Measurements from ENCODE around the gene CNTN5.

CNTN5 gene

DNA sequence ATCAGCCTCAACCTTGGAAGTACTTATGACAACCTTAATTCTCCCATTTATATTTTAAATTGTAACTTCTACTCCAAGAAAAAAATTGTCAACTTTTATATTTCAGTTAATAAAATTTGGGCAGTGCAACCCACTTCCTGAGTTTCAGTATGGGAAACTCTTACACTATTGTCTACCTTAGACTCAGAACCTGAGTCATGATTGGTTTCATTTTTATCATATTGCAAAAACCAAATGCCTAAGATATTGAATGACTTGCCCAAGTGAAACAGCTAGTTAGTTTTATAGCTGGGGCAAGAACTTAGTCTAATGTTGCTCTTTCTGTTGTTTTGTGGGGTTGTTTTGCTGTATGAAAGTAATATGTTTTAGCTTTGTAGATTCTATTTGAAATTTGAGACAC lies 1332.3 kb downstream of the CNTN5 start:
- H3K9me3 Mint-ChIP-seq: no peaks in the 10 kb centered on the region
- no peaks in the 10 kb centered on the region for H3K4me1 Mint-ChIP-seq
- H3K4me3 Mint-ChIP-seq: no peak overlapping the region
- no peak overlapping the region for H3K27ac Mint-ChIP-seq
- no peaks in the 10 kb centered on the region for H3K27me3 Mint-ChIP-seq (ENCODE audit: low read depth)
- no peaks in the 10 kb centered on the region for H3K36me3 Mint-ChIP-seq (ENCODE audit: low read depth)
- TF ChIP-seq, protein P1, sequence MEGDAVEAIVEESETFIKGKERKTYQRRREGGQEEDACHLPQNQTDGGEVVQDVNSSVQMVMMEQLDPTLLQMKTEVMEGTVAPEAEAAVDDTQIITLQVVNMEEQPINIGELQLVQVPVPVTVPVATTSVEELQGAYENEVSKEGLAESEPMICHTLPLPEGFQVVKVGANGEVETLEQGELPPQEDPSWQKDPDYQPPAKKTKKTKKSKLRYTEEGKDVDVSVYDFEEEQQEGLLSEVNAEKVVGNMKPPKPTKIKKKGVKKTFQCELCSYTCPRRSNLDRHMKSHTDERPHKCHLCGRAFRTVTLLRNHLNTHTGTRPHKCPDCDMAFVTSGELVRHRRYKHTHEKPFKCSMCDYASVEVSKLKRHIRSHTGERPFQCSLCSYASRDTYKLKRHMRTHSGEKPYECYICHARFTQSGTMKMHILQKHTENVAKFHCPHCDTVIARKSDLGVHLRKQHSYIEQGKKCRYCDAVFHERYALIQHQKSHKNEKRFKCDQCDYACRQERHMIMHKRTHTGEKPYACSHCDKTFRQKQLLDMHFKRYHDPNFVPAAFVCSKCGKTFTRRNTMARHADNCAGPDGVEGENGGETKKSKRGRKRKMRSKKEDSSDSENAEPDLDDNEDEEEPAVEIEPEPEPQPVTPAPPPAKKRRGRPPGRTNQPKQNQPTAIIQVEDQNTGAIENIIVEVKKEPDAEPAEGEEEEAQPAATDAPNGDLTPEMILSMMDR (IDR thresholded peaks at IDR 0.05; ENCODE audit: unreplicated experiment in 3 of 3): no peak

DNA sequence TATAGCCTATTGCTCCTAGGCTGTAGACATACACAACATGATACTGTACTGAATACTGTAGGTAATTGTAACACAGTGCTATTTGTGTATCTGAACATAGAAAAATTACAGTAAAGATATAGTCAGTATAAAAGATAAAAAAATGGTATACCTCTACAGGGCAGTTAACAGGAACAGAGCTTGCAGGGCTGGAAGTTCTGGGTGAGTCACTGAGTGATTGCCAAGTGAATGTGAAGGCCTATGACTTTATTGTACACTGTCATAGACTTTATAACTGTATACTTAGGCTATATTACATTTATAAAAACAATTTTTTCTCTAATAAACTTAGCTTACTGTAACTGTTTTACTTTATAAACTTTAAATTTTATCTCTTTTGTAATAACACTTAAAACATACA lies 1334.0 kb downstream of the CNTN5 start:
- H3K27ac Mint-ChIP-seq: no peak overlapping the region
- no peaks in the 10 kb centered on the region for H3K36me3 Mint-ChIP-seq (ENCODE audit: low read depth)
- no peak overlapping the region for H3K4me3 Mint-ChIP-seq
- H3K4me1 Mint-ChIP-seq: no peaks in the 10 kb centered on the region
- TF ChIP-seq, protein P1 (IDR thresholded peaks at IDR 0.05; ENCODE audit: unreplicated experiment in 3 of 3): no peak
- H3K27me3 Mint-ChIP-seq (ENCODE audit: low read depth): no peaks in the 10 kb centered on the region
- H3K9me3 Mint-ChIP-seq: no peaks in the 10 kb centered on the region

DNA sequence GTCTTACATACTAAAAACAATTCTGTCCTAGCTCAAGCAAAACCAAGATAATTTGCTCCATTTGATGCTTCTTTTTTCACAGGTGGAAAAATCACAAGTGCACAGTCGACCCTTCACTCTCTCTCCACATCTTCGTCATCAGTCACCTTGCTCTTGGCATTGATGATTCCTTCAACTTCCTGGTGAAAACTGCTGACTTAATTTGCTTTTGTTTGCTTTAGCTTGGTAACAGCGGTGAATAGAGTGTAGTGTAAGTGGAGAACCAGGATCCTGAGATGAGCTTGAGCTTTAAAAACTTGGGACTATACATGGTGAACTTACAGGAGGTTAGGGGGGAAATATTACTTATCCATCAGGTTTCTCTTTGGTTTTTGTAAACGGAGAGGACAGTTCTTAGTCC lies 1335.3 kb downstream of the CNTN5 start:
- Mint-ChIP-seq H3K27me3 (ENCODE audit: low read depth) (no peaks in the 10 kb centered on the region), H3K4me3 (no peak overlapping the region), H3K4me1 (no peaks in the 10 kb centered on the region), H3K27ac (no peak overlapping the region), H3K36me3 (ENCODE audit: low read depth) (no peaks in the 10 kb centered on the region), H3K9me3 (no peaks in the 10 kb centered on the region)
- TF ChIP-seq, protein P1 (IDR thresholded peaks at IDR 0.05; ENCODE audit: unreplicated experiment in 3 of 3): no peak

DNA sequence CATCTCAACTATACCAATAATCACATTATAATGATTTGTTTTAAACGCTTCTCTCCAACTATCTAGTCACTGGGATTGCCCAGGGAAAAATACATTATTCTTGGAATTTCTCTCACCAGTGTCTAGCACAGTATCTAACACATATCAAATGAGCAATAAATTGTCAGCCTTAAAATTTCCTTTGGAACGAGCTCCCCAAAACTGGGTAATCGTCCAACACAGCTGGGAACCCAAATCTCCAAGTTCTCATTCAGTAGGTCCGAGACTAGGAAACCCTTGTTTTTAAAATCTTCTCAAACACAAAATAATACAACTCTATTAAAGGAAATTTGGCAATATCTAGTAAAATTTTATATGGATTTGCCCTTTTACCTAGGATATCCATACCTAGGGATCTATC lies 1338.5 kb downstream of the CNTN5 start:
- TF ChIP-seq, protein P1 (IDR thresholded peaks at IDR 0.05; ENCODE audit: unreplicated experiment in 3 of 3): no peak
- peaks cover 10% of the 10 kb centered on the region for H3K9me3 Mint-ChIP-seq
- H3K4me3 Mint-ChIP-seq: no peak overlapping the region
- H3K27me3 Mint-ChIP-seq (ENCODE audit: low read depth): no peaks in the 10 kb centered on the region
- H3K4me1 Mint-ChIP-seq: no peaks in the 10 kb centered on the region
- H3K27ac Mint-ChIP-seq: no peak overlapping the region
- H3K36me3 Mint-ChIP-seq (ENCODE audit: low read depth): no peaks in the 10 kb centered on the region

DNA sequence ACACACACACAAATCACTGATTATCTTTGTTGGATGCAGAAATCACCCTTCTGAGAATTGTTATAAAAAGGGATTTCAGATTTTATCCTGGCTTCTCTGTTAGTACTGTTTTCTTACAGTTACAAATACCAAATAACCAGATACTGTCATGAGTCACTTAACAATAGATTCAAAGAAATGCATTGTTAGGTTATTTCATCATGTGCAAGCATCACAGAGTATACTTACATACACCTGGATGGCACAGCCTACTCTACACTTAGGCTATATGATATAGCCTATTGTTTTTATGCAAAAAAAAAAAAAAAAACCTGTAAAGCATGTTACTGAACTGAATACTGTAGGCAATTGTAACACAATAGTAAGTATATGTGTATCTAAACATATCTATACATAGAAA lies 1347.1 kb downstream of the CNTN5 start:
- Mint-ChIP-seq H3K36me3 (ENCODE audit: low read depth) (no peaks in the 10 kb centered on the region), H3K27me3 (ENCODE audit: low read depth) (no peaks in the 10 kb centered on the region)
- TF ChIP-seq, protein P1 (IDR thresholded peaks at IDR 0.05; ENCODE audit: unreplicated experiment in 3 of 3): no peak

DNA sequence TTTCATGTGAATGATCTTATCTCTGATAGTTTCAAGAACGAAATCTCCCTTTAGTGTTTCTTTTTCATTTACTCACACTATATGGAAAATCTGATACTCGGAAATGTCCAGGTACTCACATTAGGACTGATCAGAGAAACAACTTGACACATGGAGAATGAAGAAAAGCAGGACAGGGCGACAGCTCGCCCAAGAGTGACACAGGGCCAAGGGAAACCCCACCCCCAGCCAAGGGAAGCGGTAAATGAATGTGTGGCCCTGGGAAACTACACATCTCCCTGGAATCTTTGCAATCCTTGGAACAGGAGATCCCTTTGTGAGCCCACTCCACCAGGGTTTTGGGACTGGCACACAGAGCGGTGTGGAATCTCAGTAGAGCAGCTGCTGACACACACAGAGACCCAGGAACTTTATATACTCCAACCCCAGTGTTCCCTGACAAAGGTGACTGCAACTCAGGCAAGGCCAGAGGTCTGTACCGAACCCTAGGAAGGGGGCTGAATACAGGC lies 1362.7 kb downstream of the CNTN5 start:
- no peaks in the 10 kb centered on the region for H3K27me3 Mint-ChIP-seq (ENCODE audit: low read depth)
- H3K36me3 Mint-ChIP-seq (ENCODE audit: low read depth): no peaks in the 10 kb centered on the region
- TF ChIP-seq, protein P1 (IDR thresholded peaks at IDR 0.05; ENCODE audit: unreplicated experiment in 3 of 3): no peak
- peaks cover 21% of the 10 kb centered on the region for H3K9me3 Mint-ChIP-seq
- no peak overlapping the region for H3K4me3 Mint-ChIP-seq
- H3K27ac Mint-ChIP-seq: no peak overlapping the region
- H3K4me1 Mint-ChIP-seq: no peaks in the 10 kb centered on the region

More for the DNA sequence above, 1347.1 kb downstream of the CNTN5 start:
- no peak overlapping the region for H3K27ac Mint-ChIP-seq
- H3K4me1 Mint-ChIP-seq: no peaks in the 10 kb centered on the region
- H3K4me3 Mint-ChIP-seq: no peak overlapping the region
- peaks cover 17% of the 10 kb centered on the region for H3K9me3 Mint-ChIP-seq
